Ishikawa (cell line): ENCODE data around the gene KATNIP.

ENCODE experiments used
- CEBPB ChIP-seq: IDR thresholded peaks from 2 replicates; pipeline ENCODE4 v1.6.1; 2012
- CREB1 ChIP-seq: IDR thresholded peaks from 2 replicates; pipeline ENCODE4 v1.6.1; 2012; ENCODE audit warnings: low read depth
- EGR1 ChIP-seq: IDR thresholded peaks from 2 replicates; pipeline ENCODE4 v1.6.1; 2012
- EP300 ChIP-seq: IDR thresholded peaks from 2 replicates; pipeline ENCODE4 v1.6.1; 2012; ENCODE audit warnings: borderline replicate concordance
- FOXM1 ChIP-seq: IDR thresholded peaks from 2 replicates; pipeline ENCODE4 v1.6.1; 2012; ENCODE audit warnings: low read depth, borderline replicate concordance
- MAX ChIP-seq: IDR thresholded peaks from 2 replicates; pipeline ENCODE4 v1.6.1; 2012
- NFIC ChIP-seq: IDR thresholded peaks from 2 replicates; pipeline ENCODE4 v1.6.1; 2012
- RAD21 ChIP-seq: IDR thresholded peaks from 2 replicates; pipeline ENCODE4 v1.6.1; 2012; ENCODE audit warnings: low read depth
- REST ChIP-seq: IDR thresholded peaks from 2 replicates; pipeline ENCODE4 v1.6.1; 2012; ENCODE audit warnings: low read depth, mild to moderate bottlenecking
- TAF1 ChIP-seq: IDR thresholded peaks from 2 replicates; pipeline ENCODE4 v1.6.1; 2012; ENCODE audit warnings: low read depth, mild to moderate bottlenecking
- TCF12 ChIP-seq: IDR thresholded peaks from 2 replicates; pipeline ENCODE4 v1.6.1; 2012; ENCODE audit warnings: low read depth
- TEAD4 ChIP-seq: IDR thresholded peaks from 2 replicates; pipeline ENCODE4 v1.6.1; 2012
- USF1 ChIP-seq: IDR thresholded peaks from 2 replicates; pipeline ENCODE4 v1.6.1; 2012
- YY1 ChIP-seq: IDR thresholded peaks from 2 replicates; pipeline ENCODE4 v1.6.1; 2012; ENCODE audit warnings: low read depth
- ZBTB7A ChIP-seq: IDR thresholded peaks from 2 replicates; pipeline ENCODE4 v1.6.1; 2012; ENCODE audit warnings: low read depth

Gene KATNIP

GRCh38 chr16:27579087-27579980 is 29.4 kb downstream of the KATNIP start:
- TF ChIP-seq RAD21 (no peak), USF1 (no peak), YY1 (no peak), REST (no peak), FOXM1 (no peak), ZBTB7A (no peak), TEAD4 (no peak), CREB1 (no peak), NFIC (no peak), EGR1 (no peak), EP300 (no peak), TCF12 (no peak), MAX (no peak), TAF1 (no peak), CEBPB (no peak)

GRCh38 chr16:27582883-27583282 is 32.9 kb downstream of the KATNIP start:
- no peak for TF ChIP-seq ZBTB7A
- no peak for TF ChIP-seq MAX
- no peak for TF ChIP-seq CREB1
- TF ChIP-seq TAF1: no peak
- TF ChIP-seq EGR1: no peak
- TF ChIP-seq USF1: no peak
- no peak for TF ChIP-seq CEBPB
- no peak for TF ChIP-seq TEAD4
- no peak for TF ChIP-seq RAD21

- TF ChIP-seq FOXM1 (no peak), ZBTB7A (no peak), RAD21 (no peak), YY1 (no peak), USF1 (no peak), CREB1 (no peak), NFIC (no peak), MAX (no peak)
Measured at GRCh38 chr16:27583634-27584033, 33.7 kb downstream of the KATNIP start.

GRCh38 chr16:27585200-27585599 is 35.3 kb downstream of the KATNIP start:
- TF ChIP-seq USF1 (no peak), NFIC (no peak), ZBTB7A (no peak), MAX (no peak), CREB1 (no peak), CEBPB (no peak), EGR1 (no peak), TAF1 (no peak), YY1 (no peak), RAD21 (no peak), FOXM1 (no peak), TEAD4 (no peak), EP300 (no peak), TCF12 (no peak), REST (no peak)
